NB4 (cell line): ENCODE results near the gene NARF.

Experiments
- MYC ChIP-seq: IDR thresholded peaks from 2 replicates; pipeline ENCODE4 v1.6.1; 2011; ENCODE audit warnings: low read depth, low read length
- POLR2A ChIP-seq: IDR thresholded peaks from 2 replicates; pipeline ENCODE4 v1.6.1; 2011; ENCODE audit warnings: mild to moderate bottlenecking; ENCODE audit not compliant: insufficient read length; ENCODE audit errors: extremely low read depth
- TF ChIP-seq, protein P1 (sequence below): IDR thresholded peaks from one replicate; pipeline ENCODE4 v1.5.1; 2012; ENCODE audit warnings: low read depth, low read length
- TF ChIP-seq, protein P2 (sequence below): IDR thresholded peaks from 2 replicates; pipeline ENCODE4 v1.6.1; 2011; ENCODE audit warnings: low read depth, low read length

DNA sequence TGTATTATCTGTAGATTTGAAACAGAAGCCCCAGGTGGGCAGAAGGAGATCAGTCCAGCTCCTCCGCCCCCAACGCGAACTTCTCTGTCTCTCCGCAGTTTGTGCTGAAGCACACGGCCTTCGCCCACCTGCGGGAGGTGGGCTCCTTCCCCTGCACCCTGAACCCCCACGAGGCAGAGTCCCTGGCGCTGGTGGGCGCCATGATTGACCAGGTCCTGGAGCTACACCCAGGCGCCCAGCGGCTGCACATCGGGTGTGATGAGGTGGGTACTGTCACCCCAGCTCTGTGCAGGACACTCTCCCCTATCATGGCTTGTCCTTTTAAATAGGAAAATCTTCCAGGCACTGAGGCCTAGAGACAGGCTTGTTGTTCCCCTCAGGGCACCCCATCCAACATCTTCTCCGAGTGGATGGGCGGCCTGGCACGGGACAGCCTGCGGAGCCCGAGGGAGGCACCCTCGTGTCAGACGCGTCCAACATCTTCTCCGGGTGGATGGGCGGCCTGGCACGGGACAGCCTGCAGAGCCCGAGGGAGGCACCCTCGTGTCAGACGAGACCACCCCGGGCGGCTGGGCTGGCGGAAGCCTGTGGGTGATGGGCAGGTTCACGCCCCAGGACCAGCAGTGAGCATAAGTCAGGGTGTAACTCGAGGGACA lies 24.9 kb upstream of the NARF start:
- no peak for TF ChIP-seq POLR2A
- TF ChIP-seq, protein P1, sequence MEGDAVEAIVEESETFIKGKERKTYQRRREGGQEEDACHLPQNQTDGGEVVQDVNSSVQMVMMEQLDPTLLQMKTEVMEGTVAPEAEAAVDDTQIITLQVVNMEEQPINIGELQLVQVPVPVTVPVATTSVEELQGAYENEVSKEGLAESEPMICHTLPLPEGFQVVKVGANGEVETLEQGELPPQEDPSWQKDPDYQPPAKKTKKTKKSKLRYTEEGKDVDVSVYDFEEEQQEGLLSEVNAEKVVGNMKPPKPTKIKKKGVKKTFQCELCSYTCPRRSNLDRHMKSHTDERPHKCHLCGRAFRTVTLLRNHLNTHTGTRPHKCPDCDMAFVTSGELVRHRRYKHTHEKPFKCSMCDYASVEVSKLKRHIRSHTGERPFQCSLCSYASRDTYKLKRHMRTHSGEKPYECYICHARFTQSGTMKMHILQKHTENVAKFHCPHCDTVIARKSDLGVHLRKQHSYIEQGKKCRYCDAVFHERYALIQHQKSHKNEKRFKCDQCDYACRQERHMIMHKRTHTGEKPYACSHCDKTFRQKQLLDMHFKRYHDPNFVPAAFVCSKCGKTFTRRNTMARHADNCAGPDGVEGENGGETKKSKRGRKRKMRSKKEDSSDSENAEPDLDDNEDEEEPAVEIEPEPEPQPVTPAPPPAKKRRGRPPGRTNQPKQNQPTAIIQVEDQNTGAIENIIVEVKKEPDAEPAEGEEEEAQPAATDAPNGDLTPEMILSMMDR, result no peak
- TF ChIP-seq, protein P2, sequence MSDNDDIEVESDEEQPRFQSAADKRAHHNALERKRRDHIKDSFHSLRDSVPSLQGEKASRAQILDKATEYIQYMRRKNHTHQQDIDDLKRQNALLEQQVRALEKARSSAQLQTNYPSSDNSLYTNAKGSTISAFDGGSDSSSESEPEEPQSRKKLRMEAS, result no peak
- TF ChIP-seq MYC, result no peak
